G401.6 (cell line): ENCODE data around the gene MTFR2.

Source experiments
- FAIRE-seq: peaks from 2 replicates; lab custom pipeline; 2012; peaks lifted over from hg19 to GRCh38; lab: Jason Lieb, UNC

Gene MTFR2

GRCh38 chr6:136184738-136185137 lies 65.4 kb downstream of the MTFR2 start:
- FAIRE-seq, result no peak

- FAIRE-seq, result no peak
Observed at GRCh38 chr6:136181861-136182260, 68.2 kb downstream of the MTFR2 start.

- FAIRE-seq, result no peak
Observed at GRCh38 chr6:136181512-136181833, 68.6 kb downstream of the MTFR2 start.
